ENCODE data around the gene DIP2C.
"Not testable (repeated sequence)": the region's sequence is repeated elsewhere in the genome, so short reads cannot be mapped to it uniquely, and the experiment has no call there.

DIP2C gene

DNA sequence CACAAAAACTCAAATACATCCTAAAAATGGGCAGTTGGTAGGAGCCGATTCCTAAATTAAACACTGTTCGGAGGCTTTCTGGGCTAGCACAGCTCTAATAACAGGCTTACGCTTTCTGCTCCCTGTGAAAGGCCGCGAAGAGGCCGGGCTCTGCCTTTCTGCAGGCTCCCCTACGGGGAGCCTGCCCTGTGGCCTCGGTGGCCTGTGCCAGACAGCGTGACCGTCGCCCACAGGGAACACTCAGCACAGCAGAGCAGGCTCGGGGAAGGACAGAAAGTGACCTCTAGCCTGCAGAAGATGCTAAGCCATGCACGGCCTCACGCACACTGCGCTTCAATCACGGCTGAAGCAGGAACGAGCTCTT is 64.2 kb downstream of the DIP2C start:
- DNase-seq, result no peak

DNA sequence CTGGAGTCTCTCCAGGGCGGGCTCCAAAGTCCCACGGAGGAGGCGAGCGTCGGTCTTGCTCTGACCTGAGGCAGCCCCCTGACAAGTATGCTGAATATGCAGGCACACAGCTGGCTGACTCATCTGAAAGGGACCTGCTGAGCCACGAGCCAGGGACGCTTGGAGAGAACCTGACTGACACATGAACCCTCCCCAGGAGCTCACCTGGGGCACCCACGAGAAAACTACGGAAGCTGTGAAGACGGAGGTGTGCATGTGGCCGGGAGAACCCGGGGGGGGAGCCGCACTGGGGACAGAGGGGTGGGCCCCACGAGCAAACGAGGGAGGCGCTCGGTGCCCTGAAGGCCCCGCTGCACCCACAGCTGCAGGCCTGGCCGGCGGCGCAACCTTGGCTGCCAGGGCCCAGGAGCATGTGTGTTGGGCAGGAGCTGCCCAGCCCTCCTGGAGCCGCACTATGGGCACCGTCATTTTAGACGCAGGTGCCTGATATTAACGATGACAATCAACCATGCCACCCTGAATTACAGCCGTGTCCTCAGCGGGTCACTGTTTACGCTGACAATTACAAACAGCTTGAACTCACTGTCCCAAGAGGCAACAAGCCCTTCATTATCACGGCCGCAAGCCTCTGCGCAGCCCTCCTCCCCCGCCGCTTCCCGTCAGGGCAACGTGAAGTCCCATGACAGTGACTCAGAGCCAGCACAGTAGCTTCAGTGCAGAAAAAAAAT is 64.7 kb downstream of the DIP2C start:
- DNase-seq, result peak in 1 of 2 experiments; percentile 28

DNA sequence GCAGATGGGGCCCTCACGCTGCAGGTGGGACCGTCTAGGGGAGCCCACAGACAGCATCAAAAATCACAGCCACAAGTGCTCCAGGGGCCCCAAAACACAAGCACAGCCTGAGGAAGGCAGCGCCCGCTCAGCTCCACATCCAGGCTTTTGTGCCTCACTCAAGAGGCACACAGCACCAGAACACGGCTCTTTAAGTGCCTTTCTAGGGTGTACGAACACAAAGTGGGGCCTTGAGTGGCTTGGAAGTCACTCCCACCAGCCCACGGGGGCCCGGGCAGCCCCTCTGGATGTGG is 65.2 kb downstream of the DIP2C start:
- no peak for DNase-seq

DNA sequence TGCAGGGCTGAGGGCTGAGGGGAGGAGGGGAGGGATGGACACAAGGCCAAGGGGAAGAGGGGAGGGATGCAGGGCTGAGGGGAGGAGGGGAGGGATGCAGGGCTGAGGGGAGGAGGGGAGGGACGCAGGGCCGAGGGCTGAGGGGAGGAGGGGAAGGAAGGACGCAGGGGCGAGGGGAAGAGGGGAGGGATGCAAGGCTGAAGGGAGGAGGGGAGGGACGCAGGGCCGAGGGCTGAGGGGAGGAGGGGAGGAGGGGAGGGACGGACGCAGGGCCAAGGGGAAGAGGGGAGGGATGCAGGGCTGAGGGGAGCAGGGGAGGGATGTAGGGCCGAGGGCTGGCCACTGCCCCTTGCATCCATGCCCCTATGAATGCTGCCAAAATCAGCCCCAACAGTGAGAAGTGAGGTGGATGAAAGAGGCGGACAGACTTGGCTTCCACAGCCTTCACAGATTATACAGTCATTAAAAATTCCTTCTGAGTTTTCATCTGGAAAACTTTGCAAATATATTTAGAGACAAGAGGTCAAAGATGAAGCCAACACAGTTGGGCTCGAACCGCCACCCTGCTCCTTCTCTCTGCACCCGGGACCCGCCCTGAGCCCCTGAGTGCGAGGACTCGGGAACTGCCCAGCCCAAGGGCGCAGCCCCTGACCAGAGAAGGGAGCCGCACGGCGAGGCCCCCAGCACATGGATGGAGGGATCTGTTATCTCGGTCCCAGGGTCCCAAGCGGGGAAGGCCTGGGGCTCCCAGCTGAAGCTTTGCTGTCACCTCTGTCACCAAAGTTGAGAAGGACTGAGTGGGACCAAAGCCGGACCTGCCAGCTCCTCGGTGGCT is 65.8 kb downstream of the DIP2C start:
- DNase-seq, result no peak

DNA sequence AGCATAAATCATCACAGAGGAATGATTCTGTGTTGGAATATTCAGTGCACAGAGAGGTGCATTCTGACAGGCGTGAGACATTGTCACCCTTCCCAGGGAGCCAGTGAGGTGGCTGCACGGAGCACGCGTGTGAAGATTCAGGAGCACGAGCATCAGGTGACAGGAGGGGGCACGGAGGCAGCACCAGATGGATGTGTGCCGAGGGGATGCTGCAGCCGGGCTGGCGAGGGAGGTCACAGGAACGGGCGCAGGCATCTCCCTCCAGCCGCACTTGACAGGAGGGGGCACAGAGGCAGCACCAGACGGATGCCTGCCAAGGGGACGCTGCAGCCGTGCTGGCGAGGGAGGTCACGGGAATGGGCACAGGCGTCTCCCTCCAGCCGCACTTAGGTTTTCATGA is 66.5 kb downstream of the DIP2C start:
- no peak for DNase-seq

DNA sequence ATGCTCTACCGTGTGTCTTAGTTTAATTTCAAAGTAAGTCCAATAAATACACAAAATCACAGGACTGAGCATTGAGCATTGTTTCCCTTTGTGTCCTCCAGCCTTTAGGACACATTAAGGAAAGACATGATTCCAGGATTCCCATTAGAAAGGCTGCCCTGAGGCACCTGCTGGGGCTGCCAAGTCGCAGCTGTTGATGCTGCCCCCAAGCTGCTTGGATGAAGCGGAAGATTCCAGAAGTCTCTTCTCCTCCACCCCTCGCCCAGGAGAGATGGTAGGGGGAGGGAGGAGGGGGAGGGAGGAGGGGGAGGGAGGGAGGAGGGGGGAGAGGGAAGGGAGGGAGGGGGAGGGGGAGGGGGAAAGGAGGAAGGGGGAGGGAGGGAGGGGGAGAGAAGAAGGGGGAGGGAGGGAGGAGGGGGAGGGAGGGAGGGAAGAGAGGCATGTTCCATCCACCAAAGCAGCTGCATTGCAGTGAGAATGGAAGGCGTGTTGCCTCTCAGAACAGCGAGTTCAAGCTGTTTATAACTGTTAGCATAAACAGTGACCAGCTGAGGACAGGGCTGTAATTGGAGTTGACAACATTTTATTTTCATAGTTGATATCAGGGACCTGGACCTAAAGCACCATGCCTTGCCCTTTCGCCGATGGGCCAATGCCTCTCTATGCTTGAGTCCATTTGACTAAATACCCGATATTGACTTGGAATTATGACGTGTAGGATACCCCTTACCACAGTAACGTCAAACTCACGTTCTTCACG is 67.3 kb downstream of the DIP2C start:
- no peak for DNase-seq

DNA sequence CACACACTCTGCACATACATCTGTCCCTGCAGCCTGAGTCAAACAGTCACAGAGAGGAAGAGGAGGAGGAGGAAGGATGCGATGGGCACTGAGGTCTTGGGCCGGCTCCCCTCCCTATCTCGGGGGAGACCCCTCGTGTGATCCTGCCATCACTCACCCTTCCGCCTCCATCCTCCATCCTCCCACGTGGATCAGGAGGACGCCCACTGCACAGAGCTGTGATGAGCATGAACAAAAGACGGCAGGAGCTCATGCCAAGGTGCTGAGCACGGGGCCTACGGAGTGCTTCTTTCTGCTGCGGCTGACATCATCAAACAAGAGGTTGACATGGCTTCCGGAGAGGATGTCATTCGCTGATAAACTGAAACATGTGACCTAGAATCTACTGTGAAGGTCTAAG is 68.0 kb downstream of the DIP2C start:
- no peak for DNase-seq

DNA sequence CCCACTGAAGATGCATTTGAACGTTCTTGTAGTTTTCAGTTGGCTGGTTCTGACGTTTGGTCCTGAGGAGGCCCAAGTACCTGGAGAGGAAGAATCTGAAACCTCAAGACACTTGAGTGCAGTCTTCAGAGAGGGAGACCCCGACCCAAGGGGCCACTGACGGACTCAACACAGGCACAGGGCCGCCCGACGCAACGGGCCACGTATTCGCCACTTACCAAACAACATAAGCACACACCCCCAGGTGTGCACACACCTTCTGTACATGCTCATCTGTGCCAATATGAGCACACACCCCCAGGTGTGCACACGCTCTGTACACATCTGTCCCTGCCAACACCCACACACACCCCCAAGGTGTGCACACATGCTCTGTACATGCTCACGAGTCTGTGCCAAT is 68.5 kb downstream of the DIP2C start:
- DNase-seq, result no peak

DNA sequence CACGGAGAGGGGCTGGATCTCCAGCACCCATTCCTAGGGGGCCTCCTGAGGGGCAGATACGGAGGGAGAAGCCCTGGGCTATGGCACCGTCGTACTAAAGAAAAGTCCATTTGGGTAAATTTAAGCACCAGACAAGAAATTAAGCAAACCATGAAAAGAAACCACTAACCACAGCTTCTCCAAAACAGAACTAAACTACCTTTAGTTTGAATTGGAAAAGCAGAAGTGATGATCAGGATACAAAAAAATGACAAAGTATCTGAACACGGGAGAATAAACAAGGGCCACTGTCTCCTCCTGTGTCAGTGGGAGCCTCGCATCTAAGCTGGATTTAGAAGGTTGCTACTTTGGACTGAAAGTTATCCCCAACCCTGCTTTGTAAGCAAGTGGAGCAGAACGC is 69.1 kb downstream of the DIP2C start:
- DNase-seq, result no peak

DNA sequence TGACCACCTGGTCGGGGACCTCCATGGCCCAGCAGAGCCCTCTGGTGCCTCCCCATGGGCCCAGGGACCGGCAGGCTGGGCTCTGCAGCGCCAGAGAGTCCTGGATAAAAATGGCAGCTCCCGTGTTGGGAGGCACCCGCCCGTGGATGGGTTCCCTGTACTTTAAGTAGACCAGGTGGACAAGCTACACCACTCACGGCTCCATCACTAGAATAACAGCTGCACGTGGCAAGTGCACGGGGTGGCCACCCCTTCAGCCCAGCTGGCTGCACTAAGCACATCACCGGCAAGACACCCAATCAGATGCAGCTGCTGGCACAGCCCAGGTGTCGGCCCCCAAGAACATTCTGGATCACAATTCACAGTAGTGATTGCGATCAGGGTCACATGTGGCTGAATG is 69.8 kb downstream of the DIP2C start:
- peak in 1 of 2 experiments; percentile 20 for DNase-seq

DNA sequence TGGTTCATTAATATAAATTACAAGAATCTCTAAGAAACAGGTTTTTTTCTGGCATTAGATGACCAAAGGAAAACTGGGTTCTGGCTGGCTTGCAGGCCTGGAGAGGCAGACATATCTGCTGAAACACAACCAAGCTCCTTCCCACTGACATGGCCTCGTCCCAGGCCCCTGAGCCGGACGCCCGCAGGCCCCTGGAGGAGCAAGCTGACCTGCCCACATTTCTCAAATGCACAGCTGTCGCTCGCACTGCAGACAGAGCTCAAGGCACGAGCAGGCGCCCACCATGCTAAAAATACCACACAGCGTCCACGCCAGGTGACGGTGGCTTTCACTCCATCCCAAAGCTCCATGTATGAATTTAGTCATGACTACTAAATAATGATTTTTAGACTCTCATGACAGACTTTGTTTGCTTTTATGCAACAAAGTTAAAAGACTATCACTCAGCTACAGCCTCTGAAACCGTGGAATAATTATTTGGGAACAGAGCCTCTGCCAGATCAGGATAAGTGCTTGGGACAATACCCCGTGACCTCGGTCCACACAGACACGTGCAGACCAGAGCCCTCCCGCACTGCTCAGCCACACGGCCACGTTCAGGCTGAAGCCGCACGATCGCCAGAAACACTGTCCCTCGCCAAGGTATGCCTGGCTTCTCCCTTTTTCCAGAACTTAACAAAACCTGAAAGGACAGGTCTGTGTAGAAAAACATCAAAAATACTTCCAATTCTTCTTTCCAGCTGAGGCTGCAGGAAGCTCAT is 71.1 kb downstream of the DIP2C start:
- DNase-seq, result no peak

DNA sequence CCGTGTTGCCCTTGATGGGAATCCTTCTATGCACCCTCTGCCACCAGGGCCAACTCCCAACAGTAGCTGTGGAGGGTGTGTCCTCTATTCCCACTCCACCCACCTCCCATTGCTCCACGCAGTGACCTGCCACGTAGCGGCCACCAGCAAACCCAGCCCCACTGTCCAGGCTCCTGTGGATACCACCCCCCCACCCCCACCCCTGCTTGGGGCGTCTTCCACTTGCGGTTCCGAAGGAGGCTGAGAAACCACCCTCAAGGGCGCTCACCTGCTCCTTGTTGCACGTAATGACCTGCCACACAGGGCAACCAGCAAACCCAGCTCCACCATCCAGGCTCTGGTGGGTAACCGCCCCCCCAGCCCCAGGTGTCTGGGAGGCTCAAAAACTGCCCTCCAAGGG is 72.0 kb downstream of the DIP2C start:
- DNase-seq, result no peak

DNA sequence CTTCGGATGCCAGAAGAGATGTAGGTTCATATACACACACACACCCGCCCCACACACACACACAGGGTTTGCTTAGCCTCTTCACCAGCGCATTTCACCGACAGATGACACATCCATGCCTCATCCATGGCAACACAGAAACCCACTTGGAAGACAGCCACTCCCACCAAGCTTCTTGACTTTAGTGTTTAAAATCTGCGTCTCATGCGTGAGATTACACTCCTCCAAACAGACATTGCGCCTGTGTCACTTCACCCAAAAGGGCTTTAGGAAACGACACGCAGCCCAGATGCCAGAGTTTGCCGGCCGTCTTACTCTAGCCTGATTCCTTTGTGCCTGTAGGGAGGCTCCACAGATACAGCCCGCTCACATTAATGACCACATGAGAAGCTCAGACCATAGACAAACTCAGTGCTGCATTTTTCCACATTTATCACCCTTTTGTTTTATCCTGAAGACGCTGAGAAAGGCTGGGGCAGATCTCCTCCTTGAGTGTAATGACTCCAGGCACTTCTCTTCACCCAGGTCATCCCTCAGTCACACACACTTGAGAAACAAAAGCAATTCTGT is 73.8 kb downstream of the DIP2C start:
- peak in 1 of 2 experiments; percentile 10 for DNase-seq

DNA sequence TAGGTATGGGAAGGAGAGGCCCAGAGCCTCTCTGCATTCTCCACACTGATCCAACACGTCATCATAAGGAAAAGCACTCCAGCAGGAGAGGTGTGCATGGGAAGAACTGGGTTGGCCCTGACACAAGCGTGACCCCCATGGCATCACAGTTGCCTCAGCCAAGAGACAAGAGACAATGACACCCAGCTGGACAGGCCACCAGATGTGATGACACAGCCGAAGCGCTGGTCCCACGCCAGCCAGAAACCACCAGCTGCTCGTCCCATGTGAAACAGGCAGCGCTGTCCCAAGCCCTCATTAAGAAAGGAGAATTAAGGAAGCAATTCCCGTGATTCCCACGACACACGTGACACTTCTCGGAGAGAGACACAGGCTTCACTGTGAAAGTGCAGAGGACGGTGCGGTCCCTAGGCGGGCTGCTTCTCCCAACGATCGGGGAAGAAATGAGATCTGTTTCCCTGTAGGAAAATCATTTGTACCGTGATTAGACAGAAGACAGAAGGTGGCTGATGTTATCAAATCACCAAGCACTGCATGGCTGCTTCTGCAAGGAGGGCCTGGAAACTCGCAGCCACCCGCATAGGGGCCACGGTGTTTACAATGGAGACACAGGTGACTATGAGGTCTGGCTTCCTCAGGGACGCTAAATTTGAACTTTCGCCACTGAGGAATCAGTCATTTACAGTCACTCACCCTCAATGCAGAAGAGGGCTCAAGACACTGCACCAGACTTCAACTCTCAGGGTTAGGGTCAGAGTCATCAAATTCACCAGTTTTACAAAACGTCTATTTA is 74.5 kb downstream of the DIP2C start:
- DNase-seq, result no peak

DNA sequence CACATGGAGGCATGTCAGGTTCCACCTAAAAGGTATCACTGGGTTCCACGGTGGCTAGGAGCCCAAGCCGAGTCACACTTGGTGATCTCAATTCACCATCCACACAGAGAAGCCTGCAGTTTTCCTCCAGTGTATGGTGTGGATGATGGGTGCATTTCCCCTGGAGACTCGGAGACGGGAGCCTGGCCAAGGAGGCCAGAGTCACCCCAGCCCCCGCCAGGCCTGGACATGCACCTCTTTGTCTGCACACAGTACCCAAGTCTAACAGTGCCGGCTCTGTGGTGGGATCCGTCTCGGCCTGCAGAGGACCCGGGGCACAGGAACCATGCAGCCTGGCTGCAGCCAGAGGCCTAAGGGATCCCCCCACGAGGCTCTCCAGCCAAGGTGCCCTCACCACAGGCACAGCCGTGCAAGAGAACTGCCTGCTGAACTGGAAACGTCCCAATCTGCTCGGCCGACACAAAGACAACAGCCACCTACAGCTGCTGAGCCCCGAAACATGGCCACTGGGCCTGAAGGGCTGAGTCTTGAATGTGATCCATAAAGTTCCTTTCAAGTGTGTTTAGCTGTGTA is 75.2 kb downstream of the DIP2C start:
- no peak for DNase-seq

DNA sequence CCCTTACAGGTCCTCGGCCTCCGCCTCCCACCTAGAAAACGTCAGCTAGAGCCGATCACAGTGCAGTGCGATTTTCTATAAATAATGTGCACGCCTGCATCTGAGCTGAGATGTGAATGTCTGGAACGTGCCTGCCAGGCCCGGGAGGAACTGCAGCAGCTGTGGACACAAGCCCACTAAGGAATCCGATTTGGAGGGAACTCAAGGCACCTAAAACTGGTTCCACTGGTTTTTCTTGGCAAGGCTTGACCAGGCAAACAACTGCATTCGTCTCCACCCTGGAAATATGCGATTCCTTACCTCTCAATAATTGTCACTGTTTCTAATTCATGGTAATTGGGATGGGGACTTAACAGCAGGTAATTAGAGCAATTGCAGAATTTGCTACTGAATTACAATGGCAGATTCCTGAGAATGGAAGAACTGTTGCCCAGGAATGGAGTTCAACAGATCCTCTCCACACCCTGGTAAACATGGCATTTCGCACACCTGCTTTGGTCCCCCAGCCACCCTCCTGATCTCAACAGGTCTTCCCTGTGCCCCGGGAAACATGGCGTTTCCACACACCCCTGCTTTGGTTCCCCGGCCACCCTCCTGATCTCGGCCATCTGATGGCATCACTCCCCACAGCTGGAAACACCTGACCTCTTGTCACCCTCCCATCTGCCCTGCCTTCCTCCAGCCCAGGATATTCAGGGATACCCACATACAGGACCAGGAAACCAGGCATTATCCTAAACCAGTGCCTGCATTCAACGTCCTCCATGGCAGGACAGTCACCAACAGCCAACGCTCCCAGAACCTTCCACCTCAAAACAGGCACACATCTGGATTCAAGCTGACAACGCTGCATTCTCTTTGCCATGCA is 76.0 kb downstream of the DIP2C start:
- DNase-seq, result no peak

DNA sequence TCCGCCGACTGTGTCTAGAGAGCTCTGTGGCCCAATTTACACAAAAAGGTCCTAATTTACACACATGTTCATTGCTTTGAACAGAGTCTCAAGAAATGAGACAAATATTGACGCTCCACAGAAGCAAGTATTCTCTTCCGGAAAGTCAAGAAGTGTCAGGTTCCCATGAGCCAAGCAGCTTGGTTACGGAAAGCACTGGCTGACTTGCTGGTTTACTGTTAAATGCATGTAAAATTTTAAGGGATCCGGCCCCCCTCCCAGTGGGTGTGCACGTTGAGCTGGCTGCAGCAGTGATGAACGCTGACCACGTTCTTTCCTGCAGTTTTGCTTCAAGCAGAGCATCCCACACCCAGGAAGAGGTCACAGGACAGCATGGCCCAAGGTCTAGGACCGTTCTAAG is 76.8 kb downstream of the DIP2C start:
- no peak for DNase-seq

DNA sequence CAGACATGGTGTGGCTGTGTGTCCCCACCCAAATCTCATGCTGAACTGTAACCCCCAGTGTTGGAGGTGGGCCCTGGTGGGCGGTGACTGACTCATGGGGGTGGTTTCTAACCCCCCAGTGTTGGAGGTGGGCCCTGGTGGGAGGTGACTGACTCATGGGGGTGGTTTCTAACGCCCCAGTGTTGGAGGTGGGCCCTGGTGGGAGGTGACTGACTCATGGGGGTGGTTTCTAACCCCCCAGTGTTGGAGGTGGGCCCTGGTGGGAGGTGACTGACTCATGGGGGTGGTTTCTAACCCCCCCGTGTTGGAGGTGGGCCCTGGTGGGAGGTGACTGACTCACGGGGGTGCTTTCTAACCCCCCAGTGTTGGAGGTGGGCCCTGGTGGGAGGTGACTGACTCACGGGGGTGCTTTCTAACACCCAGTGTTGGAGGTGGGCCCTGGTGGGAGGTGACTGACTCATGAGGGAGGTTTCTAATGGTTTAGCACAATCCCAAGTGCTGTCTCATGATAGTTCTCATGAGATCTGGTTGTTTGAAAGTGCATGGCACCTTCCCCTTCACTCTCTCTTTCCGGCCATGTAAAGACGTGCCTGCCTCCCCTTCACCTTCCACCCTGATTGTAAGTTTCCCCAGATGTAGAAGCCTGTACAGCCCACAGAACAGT is 78.7 kb downstream of the DIP2C start:
- not testable (repeated sequence) for DNase-seq

DNA sequence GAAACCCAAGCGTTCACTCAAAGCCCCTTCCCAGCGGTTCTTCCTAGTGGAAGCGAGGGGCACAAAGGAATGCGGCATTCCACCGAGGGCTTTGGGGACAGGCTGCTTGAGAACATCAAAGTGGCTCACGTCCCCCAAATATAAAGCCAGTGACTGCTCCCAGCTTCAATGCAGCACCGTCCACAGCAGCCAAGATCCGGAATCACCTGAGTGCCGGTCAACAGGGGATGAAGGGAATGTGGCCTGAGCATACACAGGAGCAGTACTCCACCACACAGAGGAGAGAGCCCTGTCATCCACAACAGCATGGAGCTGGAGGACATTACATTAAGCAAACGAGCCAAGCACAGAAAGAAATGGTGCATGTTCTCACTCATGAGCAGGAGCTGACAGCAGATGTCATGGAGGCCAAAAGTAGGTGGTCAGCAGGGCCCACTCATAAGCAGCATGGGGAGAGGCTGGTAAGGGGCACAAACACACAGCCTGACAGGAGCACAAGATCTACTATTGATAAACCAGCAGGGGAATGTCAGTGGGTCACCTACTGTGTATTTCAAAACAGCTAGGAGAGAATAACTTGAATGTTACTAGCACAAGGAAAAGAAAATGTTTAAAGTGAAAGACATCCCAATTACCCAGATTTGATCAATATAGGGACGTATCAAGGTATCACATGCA is 79.5 kb downstream of the DIP2C start:
- DNase-seq, result no peak

All from NCI-H187 (cell line).